ENCODE measurements around the gene UNC5B.

UNC5B gene

DNA sequence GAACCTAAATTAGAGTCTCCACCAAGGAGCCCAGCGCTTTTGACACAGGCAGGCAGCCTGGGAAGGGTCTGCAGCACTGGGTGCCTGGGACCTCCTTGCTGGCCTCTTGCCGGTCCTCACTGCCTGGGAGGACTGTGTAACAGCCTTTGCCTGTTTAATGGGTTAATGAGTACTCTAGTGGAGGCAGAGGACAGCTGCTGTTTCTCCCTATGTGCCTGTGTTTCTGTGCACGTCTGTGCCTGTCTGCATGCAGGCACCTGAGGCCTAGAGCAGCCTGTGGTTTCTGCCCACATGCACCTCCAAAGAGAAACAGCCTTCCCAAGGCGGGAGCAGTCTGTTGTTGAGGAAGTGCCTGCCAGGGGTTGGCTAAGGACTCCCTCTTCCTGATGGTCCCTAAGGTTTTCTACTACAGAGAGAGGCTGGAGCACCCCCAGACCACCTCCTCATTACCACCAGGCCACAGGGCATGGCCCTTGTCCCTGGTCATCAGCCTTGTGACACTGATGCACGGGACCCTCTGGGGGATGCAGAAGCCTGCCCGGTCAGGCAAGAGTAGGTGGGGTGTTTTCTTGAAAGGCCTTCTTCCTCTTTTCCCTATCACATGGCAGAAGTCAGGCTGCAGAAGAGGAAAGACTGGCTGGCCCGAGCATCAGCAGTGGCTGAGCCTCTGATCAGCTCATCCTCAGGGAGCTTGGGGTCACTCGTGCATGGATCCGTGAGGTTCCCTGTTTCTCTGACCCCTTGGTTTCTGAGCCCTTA lies 120.9 kb downstream of the UNC5B start:
- peak overlapping the region; percentile 63 for H3K27ac ChIP-seq
- TF ChIP-seq, protein P1, sequence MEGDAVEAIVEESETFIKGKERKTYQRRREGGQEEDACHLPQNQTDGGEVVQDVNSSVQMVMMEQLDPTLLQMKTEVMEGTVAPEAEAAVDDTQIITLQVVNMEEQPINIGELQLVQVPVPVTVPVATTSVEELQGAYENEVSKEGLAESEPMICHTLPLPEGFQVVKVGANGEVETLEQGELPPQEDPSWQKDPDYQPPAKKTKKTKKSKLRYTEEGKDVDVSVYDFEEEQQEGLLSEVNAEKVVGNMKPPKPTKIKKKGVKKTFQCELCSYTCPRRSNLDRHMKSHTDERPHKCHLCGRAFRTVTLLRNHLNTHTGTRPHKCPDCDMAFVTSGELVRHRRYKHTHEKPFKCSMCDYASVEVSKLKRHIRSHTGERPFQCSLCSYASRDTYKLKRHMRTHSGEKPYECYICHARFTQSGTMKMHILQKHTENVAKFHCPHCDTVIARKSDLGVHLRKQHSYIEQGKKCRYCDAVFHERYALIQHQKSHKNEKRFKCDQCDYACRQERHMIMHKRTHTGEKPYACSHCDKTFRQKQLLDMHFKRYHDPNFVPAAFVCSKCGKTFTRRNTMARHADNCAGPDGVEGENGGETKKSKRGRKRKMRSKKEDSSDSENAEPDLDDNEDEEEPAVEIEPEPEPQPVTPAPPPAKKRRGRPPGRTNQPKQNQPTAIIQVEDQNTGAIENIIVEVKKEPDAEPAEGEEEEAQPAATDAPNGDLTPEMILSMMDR (conservative IDR thresholded peaks at IDR 0.05): no peak

DNA sequence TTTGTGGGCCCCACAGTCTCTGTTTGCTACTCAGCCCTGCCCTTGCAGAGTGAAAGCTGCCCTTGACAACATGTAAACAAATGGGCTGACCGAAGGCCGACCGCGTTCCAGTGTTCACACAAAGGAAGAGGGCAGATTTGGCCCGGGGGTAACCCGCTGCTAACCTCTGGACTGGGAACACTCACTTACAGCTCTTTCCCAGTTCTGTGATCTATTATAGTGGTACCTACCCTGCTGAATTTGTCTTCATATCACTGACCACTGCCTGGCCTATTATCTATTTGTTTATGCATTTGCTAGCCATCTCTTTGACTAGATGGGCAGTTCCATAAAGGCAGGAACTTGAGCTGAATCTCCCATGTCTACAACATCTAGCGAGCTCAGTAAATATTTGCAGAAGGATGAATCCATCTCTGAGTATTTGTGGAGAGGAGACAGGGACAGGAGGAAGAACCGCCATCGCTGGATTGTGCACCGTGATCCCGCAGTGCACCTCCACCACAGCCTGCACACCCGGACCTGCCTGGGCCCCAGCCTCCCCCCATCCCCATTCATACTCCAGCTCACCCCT lies 121.9 kb downstream of the UNC5B start:
- H3K27ac ChIP-seq: peak overlapping the region; percentile 63
- TF ChIP-seq, protein P1 (conservative IDR thresholded peaks at IDR 0.05): no peak

DNA sequence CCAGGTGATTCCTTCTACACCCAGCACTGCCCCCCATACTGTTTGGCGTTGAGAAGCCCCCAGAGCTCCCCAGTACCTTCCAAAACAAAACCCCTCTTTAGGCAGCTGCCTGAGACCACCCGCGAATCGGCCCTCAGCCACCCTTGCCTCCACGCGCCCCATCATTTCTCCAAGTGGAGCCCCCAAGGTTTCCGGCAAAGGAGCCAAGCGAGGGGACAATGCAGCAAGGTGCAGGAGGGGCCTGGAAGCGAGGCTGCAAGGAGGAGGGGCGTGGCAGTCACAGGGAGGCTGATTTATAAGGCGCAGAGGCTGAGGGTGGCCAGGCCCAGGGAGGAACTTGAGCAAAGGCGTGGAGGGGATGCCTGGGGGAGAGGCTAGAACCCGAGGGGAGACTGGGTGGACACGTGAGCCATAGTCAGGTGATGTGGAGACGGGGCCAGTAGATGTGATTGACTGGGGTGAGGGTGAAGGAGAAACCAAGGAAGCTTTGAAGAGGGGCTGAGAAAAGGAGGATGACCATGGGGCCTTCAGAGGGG lies 122.9 kb downstream of the UNC5B start:
- peak overlapping the region; percentile 63 for H3K27ac ChIP-seq
- TF ChIP-seq, protein P1 (conservative IDR thresholded peaks at IDR 0.05): no peak

DNA sequence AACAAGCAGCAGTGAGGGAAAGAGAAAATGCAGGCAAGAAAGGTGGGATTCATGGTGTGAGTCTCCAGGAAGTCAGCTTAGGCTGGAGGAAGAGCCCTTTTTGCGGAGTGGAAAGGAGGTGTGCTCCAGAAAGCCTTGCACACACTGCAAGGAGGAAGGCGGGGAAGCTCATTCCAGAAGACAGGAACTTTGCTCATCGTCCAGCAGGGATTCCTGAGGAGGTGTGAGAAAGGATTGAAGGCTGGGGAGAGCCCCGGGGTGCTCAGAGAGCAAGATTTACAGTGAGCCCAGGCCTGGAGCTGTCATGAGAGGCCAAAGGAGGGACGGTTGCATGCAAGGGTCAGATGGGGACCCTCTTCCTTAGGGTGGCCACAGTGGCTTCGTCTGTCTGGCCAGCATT lies 124.3 kb downstream of the UNC5B start:
- TF ChIP-seq, protein P1 (conservative IDR thresholded peaks at IDR 0.05): no peak

DNA sequence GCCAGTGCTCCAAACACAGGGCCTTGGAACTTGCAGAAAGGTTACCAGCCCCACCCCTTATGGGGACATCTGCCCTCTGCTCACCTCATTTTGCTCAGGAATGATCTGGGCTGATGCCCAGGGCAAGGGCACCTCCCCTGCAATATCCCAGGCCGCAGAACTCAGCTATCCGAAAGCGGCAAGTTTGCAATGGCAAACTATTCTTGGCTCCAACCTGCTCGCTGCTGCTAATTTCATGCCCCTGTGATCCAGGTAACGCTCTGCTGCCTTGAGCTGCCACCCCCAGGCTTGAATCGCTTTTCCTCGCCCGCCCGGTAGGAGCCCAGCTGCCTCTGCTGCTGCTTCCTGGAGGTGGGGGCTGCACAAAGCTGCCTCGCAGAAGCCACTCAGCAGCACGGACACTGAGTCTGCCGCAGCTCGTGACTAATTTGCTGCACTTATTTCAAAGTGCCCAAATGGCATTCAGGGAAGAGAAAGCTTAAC lies 124.9 kb downstream of the UNC5B start:
- no peak overlapping the region for H3K27ac ChIP-seq
- TF ChIP-seq, protein P1 (conservative IDR thresholded peaks at IDR 0.05): no peak

More for the DNA sequence above, 124.3 kb downstream of the UNC5B start:
- H3K27ac ChIP-seq: no peak overlapping the region

DNA sequence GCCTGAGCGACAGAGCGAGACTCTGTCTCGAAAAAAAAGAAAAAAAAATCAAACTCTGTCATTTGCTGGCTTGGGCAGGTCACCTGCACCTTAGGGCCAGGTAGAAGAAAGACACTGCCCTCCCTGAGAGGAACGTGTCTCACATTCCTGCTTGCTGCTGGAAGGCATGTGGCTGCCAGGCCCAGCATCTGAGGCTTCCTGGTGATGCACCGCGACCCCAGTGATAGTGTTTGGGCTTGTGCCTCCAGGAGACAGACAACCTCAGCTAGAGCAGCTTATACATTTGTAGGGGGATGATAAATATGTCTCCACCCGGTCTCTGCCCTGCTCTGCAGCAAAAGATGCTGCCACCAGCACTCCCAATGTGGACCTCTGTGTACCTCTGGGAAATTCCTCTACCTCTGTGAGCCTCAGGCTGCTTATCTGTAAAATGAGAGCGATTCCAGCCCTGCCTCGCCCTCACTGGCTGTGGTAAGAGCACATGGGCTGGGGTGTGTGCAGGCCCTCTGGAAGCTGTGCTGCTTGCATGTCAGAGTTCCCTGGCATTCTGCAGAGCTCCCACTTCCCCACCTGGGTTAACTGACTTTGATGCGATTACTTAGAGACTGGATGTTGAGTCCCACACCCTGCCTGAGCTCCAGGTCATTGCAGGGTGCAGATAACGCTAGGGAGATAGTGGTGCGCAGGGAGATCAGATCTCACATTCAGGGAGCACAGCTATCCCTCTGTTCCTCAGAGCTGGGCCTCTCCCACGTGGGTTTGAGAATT lies 126.5 kb downstream of the UNC5B start:
- TF ChIP-seq, protein P1 (conservative IDR thresholded peaks at IDR 0.05): no peak
- H3K27ac ChIP-seq: no peak overlapping the region
